A673 (cell line): ENCODE data around the gene GREB1L. TPM values are rescaled to one million over a fixed set of nuclear protein-coding genes. Genes with fewer than 3 reads are reported as not detected.

Experiments used
- BruUV-seq: library from RNA; stranded (reverse); fragments of 400-500 nt; replicated peaks from 2 replicates; lab custom pipeline; 2021; lab: Mats Ljungman, UMichigan
- CTCF ChIA-PET: fragments of 300-600 bp; sonication (Branson Sonifier 250); formaldehyde crosslinking; loops from one replicate; lab custom pipeline; 2022; ENCODE audit warnings: antibody characterized with exemption; lab: Charles Lee
- POLR2A ChIA-PET: fragments of 300-600 bp; sonication (Branson Sonifier 250); formaldehyde crosslinking; loops from one replicate; lab custom pipeline; 2022; ENCODE audit warnings: antibody characterized with exemption; ENCODE audit not compliant: low non-redundant PET; lab: Charles Lee
- DNase-seq: peaks from one replicate; pipeline ENCODE4 v3.0.0-alpha.2; 2015; ENCODE audit warnings: low spot score
- H3K27ac ChIP-seq: fragments of 200-600 bp; sonication (generic); 2 replicates; pipeline ENCODE4 v1.5.1; 2016; ENCODE audit warnings: mixed run types, low read depth, mild to moderate bottlenecking, mixed read lengths, antibody characterized with exemption, low read length; ENCODE audit not compliant: poor library complexity, severe bottlenecking
- H3K27me3 ChIP-seq: fragments of 200-600 bp; sonication (generic); replicated peaks from 2 replicates; pipeline ENCODE4 v1.6.1; 2017; ENCODE audit warnings: mixed run types, low read depth, mild to moderate bottlenecking, mixed read lengths, antibody characterized with exemption, low read length; ENCODE audit not compliant: insufficient read depth, poor library complexity
- H3K36me3 ChIP-seq: fragments of 200-600 bp; sonication (generic); 2 replicates; pipeline ENCODE4 v1.6.1; 2016; ENCODE audit warnings: mixed run types, mild to moderate bottlenecking, mixed read lengths, antibody characterized with exemption, low read length; ENCODE audit not compliant: insufficient read depth, poor library complexity, severe bottlenecking
- H3K4me1 ChIP-seq: fragments of 200-600 bp; sonication (generic); 2 replicates; pipeline ENCODE4 v1.6.1; 2017; ENCODE audit warnings: mixed run types, mild to moderate bottlenecking, mixed read lengths, antibody characterized with exemption, low read length; ENCODE audit not compliant: insufficient read depth, poor library complexity, severe bottlenecking
- H3K4me3 ChIP-seq: fragments of 200-600 bp; sonication (generic); 2 replicates; pipeline ENCODE4 v1.5.1; 2016; ENCODE audit warnings: low read depth, mixed run types, mild to moderate bottlenecking, mixed read lengths, low read length; ENCODE audit not compliant: poor library complexity, severe bottlenecking
- H3K9me3 ChIP-seq: fragments of 200-600 bp; sonication (generic); 2 replicates; pipeline ENCODE4 v1.6.1; 2016; ENCODE audit warnings: mixed run types, low read depth, mild to moderate bottlenecking, mixed read lengths, antibody characterized with exemption, low read length; ENCODE audit not compliant: poor library complexity, severe bottlenecking
- EZH2 ChIP-seq: fragments of 200-600 bp; sonication (generic); IDR thresholded peaks from 2 replicates; pipeline ENCODE4 v1.6.1; 2017; ENCODE audit warnings: borderline replicate concordance, low read depth, mild to moderate bottlenecking, mixed read lengths, antibody characterized with exemption, low read length; ENCODE audit not compliant: poor library complexity, severe bottlenecking
- intact Hi-C: fragments of 100-400 bp; cut with micrococcal nuclease; formaldehyde crosslinking; loops from one replicate; pipeline ENCODE4 v1.10.0; 2022; ENCODE audit not compliant: unreplicated experiment
- total RNA-seq: library from RNA; stranded (reverse); gene quantifications from 2 replicates; pipeline ENCODE4 v1.2.3, GENCODE V29; 2021
- TF ChIP-seq, protein P1 (sequence below): fragments of 300-800, 200-600 bp; sonication (generic); conservative IDR thresholded peaks from 2 replicates; pipeline ENCODE4 v1.5.1; 2017; ENCODE audit warnings: low read depth, mild to moderate bottlenecking, antibody characterized with exemption, low read length, moderate library complexity, mixed read lengths

The GREB1L gene
- total RNA-seq, 1 experiment from 2014 or later: 0.04 TPM

- CTCF ChIA-PET: no interaction called here
- POLR2A ChIA-PET: no interaction called here
- no TSS peak for BruUV-seq
- intact Hi-C loops: no loop called here
- no peaks in the 10 kb centered on the region for H3K4me1 ChIP-seq
- DNase-seq: no peak
- H3K27me3 ChIP-seq: peaks cover 2% of the 10 kb centered on the region
- H3K27ac ChIP-seq: no peak overlapping the region
- no peaks in the 10 kb centered on the region for H3K36me3 ChIP-seq
- no peaks in the 10 kb centered on the region for H3K9me3 ChIP-seq
- no peak for TF ChIP-seq EZH2
- TF ChIP-seq, protein P1, sequence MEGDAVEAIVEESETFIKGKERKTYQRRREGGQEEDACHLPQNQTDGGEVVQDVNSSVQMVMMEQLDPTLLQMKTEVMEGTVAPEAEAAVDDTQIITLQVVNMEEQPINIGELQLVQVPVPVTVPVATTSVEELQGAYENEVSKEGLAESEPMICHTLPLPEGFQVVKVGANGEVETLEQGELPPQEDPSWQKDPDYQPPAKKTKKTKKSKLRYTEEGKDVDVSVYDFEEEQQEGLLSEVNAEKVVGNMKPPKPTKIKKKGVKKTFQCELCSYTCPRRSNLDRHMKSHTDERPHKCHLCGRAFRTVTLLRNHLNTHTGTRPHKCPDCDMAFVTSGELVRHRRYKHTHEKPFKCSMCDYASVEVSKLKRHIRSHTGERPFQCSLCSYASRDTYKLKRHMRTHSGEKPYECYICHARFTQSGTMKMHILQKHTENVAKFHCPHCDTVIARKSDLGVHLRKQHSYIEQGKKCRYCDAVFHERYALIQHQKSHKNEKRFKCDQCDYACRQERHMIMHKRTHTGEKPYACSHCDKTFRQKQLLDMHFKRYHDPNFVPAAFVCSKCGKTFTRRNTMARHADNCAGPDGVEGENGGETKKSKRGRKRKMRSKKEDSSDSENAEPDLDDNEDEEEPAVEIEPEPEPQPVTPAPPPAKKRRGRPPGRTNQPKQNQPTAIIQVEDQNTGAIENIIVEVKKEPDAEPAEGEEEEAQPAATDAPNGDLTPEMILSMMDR: no peak
- H3K4me3 ChIP-seq: no peak overlapping the region
These were observed 211.5 kb downstream of the GREB1L start for GRCh38 chr18:21453511-21453901.

GRCh38 chr18:21454725-21455124, 212.7 kb downstream of the GREB1L start:
- ChIA-PET CTCF (no interaction called here), POLR2A (no interaction called here)
- Histone ChIP-seq H3K4me1 (no peaks in the 10 kb centered on the region), H3K27ac (no peak overlapping the region), H3K27me3 (no peaks in the 10 kb centered on the region), H3K4me3 (no peak overlapping the region), H3K36me3 (no peaks in the 10 kb centered on the region), H3K9me3 (no peaks in the 10 kb centered on the region)
- TF ChIP-seq EZH2: no peak
- TF ChIP-seq, protein P1: no peak
- DNase-seq: no peak
- BruUV-seq: no TSS peak
- intact Hi-C loops: no loop called here

- DNase-seq: no peak
- no peaks in the 10 kb centered on the region for H3K9me3 ChIP-seq
- no peaks in the 10 kb centered on the region for H3K36me3 ChIP-seq
- intact Hi-C loops: no loop called here
- no TSS peak for BruUV-seq
- POLR2A ChIA-PET: no interaction called here
- H3K4me3 ChIP-seq: no peak overlapping the region
- CTCF ChIA-PET: no interaction called here
- no peaks in the 10 kb centered on the region for H3K27me3 ChIP-seq
- no peak overlapping the region for H3K27ac ChIP-seq
- TF ChIP-seq, protein P1: no peak
- TF ChIP-seq EZH2: no peak
- no peaks in the 10 kb centered on the region for H3K4me1 ChIP-seq
These were observed 214.6 kb downstream of the GREB1L start for GRCh38 chr18:21456428-21457178.
